ENCODE results near the gene AKT3. TPM values are rescaled to one million over a fixed set of nuclear protein-coding genes. Genes with fewer than 3 reads are reported as not detected.
"Not testable (repeated sequence)": the region's sequence is repeated elsewhere in the genome, so short reads cannot be mapped to it uniquely, and the experiment has no call there.

AKT3 gene
- total RNA-seq, 4 donors from 2014 or later, result 29.7 to 77.2 (median 37.4) TPM

DNA sequence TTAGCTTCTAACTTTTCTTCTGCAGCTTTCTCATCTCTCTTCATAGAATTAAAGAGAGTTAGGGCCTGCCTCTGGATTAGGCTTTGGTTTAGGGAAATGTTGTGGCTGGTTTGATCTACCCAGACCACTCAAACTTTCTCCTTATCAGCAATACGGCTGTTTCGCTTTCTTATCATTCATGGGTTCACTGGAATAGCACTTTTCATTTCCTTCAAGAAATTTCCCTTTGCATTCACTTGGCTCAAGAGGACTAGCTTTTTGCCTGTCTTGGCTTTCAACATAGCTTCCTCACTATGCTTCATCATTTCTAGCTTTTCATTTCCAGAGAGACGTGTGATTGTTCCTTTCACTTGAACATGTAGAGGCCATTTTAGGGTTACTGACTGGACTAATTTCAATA lies 59.6 kb downstream of the AKT3 start:
- TF ChIP-seq, protein P1, sequence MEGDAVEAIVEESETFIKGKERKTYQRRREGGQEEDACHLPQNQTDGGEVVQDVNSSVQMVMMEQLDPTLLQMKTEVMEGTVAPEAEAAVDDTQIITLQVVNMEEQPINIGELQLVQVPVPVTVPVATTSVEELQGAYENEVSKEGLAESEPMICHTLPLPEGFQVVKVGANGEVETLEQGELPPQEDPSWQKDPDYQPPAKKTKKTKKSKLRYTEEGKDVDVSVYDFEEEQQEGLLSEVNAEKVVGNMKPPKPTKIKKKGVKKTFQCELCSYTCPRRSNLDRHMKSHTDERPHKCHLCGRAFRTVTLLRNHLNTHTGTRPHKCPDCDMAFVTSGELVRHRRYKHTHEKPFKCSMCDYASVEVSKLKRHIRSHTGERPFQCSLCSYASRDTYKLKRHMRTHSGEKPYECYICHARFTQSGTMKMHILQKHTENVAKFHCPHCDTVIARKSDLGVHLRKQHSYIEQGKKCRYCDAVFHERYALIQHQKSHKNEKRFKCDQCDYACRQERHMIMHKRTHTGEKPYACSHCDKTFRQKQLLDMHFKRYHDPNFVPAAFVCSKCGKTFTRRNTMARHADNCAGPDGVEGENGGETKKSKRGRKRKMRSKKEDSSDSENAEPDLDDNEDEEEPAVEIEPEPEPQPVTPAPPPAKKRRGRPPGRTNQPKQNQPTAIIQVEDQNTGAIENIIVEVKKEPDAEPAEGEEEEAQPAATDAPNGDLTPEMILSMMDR (IDR thresholded peaks at IDR 0.05), result no peak
- DNase-seq (ENCODE audit: low spot score) (no peak), ATAC-seq (ENCODE audit: low FRiP score) (no peak)

DNA sequence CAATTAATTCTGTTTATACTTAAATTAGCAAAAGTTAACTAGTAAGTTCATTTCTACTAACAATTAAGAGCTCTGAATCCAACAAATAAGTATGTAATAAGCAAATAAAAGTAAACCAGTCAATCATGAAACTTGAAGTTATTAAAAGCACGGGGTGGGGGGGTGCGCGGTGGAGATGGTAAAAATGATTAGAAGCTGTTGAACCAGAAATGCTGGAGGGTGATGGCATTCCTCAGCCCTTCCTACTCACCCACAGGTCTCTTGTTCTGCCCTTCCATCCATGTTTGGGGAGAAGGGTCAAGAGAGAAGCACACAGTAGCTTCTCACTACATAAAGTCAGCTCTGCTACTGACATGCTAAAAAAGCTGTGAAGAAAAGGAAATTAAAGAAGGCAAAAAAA lies 63.5 kb downstream of the AKT3 start:
- DNase-seq (ENCODE audit: low spot score) (no peak), ATAC-seq (ENCODE audit: low FRiP score) (no peak)
- TF ChIP-seq, protein P1 (IDR thresholded peaks at IDR 0.05), result no peak

DNA sequence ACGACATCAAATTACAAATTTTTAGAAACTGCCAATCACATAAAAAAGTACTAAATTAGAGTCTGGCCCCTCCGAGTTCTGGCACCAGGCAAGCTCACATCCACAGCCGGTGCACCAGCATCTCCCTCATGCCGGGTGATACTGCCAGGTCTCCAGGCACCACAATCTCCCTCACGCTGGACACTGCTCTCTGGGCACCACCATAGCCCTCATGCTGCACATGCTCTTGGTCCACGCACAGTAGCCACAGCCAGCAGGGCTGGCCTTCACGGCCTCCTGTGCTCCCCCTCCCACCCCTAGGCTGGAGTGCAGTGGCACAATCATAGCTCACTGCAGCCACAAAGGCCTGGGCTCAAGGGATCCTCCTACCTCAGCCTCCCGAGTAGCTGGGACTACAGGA lies 65.5 kb downstream of the AKT3 start:
- ATAC-seq (ENCODE audit: low FRiP score) (no peak), DNase-seq (ENCODE audit: low spot score) (no peak)
- TF ChIP-seq, protein P1 (IDR thresholded peaks at IDR 0.05), result no peak

DNA sequence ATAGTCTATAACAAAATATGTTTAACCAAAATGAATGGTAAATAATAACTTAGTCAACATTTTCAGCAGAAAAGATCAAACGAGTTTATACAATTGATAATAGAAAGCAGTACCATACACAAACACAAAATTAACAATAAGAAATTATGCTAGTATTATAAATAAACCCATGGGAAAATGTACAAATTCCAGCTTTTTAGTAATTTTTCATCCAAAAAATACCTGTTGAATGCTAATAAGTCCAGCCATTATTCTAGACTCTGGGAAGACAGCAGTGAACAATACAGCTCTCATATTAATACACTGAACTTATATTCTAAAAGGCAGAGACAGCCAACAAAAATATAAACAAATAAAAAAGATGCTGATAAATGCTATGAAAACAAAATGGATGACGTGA lies 66.3 kb downstream of the AKT3 start:
- ATAC-seq (ENCODE audit: low FRiP score), result no peak
- TF ChIP-seq, protein P1 (IDR thresholded peaks at IDR 0.05), result no peak
- DNase-seq (ENCODE audit: low spot score), result no peak

DNA sequence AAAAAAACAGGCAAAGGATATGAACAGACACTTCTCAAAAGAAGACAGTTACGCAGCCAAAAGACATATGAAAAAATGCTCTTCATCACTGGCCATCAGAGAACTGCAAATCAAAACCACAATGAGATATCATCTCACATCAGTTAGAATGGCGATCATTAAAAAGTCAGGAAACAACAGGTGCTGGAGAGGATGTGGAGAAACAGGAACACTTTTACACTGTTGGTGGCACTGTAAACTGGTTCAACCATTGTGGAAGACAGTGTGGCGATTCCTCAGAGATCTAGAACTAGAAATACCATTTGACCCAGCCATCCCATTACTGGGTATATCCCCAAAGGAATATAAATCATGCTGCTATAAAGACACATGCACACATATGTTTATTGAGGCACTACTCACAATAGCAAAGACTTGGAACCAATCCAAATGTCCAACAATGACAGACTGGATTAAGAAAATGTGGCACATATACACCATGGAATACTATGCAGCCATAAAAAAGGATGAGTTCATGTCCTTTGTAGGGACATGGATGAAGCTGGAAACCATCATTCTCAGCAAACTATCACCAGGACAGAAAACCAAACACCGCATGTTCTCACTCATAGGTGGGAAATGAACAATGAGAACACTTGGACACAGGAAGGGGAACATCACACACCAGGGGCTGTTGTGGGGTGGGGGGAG lies 77.5 kb downstream of the AKT3 start:
- ATAC-seq (ENCODE audit: low FRiP score); DNase-seq (ENCODE audit: low spot score): not testable (repeated sequence)

DNA sequence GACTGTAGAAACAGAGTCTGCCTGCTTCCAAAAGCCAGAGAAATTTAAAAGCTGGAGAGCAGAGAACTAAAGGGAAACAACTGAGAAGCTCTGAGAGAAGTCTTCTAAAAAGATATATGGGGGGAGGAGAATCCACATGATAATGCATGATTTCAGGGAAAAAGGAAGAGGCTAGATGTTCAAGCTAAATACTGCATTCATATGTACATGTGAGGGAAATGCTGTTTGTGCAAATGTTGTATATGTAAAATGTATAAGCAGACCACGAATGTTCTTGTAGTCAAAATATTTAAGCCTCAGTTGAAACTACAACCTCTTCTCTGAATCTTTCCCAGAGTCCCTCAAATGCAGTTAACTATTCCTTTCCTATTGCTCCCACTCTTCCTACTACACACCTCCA lies 79.2 kb downstream of the AKT3 start:
- no peak for DNase-seq (ENCODE audit: low spot score)
- TF ChIP-seq, protein P1 (IDR thresholded peaks at IDR 0.05), result no peak

DNA sequence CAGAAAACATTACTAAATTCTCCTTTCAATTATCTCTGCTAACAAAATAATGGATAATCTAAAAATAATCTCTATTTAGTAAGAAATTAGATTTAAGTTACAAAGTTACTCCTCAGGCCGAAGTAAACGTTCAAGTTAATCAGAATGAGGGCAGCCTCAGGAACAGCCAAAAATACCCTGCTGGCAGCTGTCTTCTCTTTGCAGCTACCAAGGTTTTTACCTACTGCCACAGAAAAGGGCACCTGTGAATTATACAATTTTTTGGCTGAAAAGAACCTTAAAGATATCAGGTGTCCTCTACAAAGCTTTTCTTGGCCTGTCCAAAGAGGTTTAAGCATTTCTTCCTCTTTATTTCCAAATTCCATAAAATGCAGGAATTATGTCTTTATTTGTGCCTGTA lies 84.4 kb downstream of the AKT3 start:
- TF ChIP-seq, protein P1 (IDR thresholded peaks at IDR 0.05), result no peak
- ATAC-seq (ENCODE audit: low FRiP score), result no peak

More for the DNA sequence above, 79.2 kb downstream of the AKT3 start:
- ATAC-seq (ENCODE audit: low FRiP score), result no peak

More for the DNA sequence above, 84.4 kb downstream of the AKT3 start:
- no peak for DNase-seq (ENCODE audit: low spot score)
